ENCODE measurements around the gene FIGN. TPM values are rescaled to one million over a fixed set of nuclear protein-coding genes. Genes with fewer than 3 reads are reported as not detected.

Gene FIGN
- total and polyA plus RNA-seq, 2 of the 13 experiments (the other 11 are each of a cell fraction or from before 2014, with no cell fraction given), result 6.6 to 6.7 TPM

- DNase-seq (ENCODE audit: low spot score), result no peak
- Histone ChIP-seq H3K27me3 (ENCODE audit: control insufficient read depth in 1 of 2, insufficient read depth in 2 of 2, low read length in 2 of 2) (no peaks in the 10 kb centered on the region), H3K4me1 (ENCODE audit: insufficient read depth, low read length) (no peaks in the 10 kb centered on the region), H3K4me3 (replicated peaks in 1 of 3; ENCODE audit: insufficient read depth in 1 of 3, low read depth in 2 of 3, low read length in 3 of 3) (no peak overlapping the region), H3K27ac (ENCODE audit: extremely low read length, insufficient read depth, low read length) (no peak overlapping the region), H4K20me1 (ENCODE audit: insufficient read depth, low read length) (no peaks in the 10 kb centered on the region), H2AFZ (ENCODE audit: low read length) (no peak overlapping the region), H3K36me3 (replicated peaks in 1 of 2; ENCODE audit: control insufficient read depth in 1 of 2, insufficient read depth in 2 of 2, low read length in 2 of 2) (no peaks in the 10 kb centered on the region), H3K4me2 (ENCODE audit: low read depth, low read length) (no peak overlapping the region), H3K9me3 (ENCODE audit: low read length) (no peaks in the 10 kb centered on the region), H3K9ac (ENCODE audit: insufficient read depth, low read depth, low read length) (no peak overlapping the region), H3K79me2 (ENCODE audit: insufficient read depth, low read length) (no peaks in the 10 kb centered on the region)
- intact Hi-C loops (cut with micrococcal nuclease; ENCODE audit: unreplicated experiment), result no loop called here
- in situ Hi-C loops (cut with HindIII; ENCODE audit: extremely low pct_ligation_motif_present, low pct_unique_long_range_greater_than_20kb), result no loop called here
- BruUV-seq (replicated peaks), result no TSS peak
- CTCF ChIA-PET (ENCODE audit: low intra/inter-chr PET ratio, low total read pairs), result no interaction called here
- POLR2A ChIA-PET, result no interaction called here
- FAIRE-seq, result no peak
- 14% methylated on average over 4 of the region's 4 CpGs for WGBS (ENCODE audit: low lambda C conversion rate)
- no peak for TF ChIP-seq ZNF790 (CRISPR knock-in tag; IDR thresholded peaks at IDR 0.05; ENCODE audit: borderline replicate concordance)
- ATAC-seq, result 0 out of 3 replicates have a peak, but pooled peaks have one; percentile 35
Observed at GRCh38 chr2:163767097-163767496, 31.3 kb upstream of the FIGN start.

GRCh38 chr2:163764566-163764965 lies 28.8 kb upstream of the FIGN start:
- TF ChIP-seq ZNF598 (CRISPR knock-in tag; IDR thresholded peaks at IDR 0.05; ENCODE audit: borderline replicate concordance) (no peak), MYNN (CRISPR knock-in tag; IDR thresholded peaks at IDR 0.05; ENCODE audit: low read depth) (no peak), ZNF792 (CRISPR knock-in tag; IDR thresholded peaks at IDR 0.05) (no peak), MATR3 (CRISPR knock-in tag; IDR thresholded peaks at IDR 0.05) (no peak), ZNF713 (CRISPR knock-in tag; IDR thresholded peaks at IDR 0.05) (no peak), ZBTB37 (CRISPR knock-in tag; IDR thresholded peaks at IDR 0.05) (no peak), ATF7 (IDR thresholded peaks at IDR 0.05) (peak; percentile 47), ATF7 (CRISPR knock-in tag; IDR thresholded peaks at IDR 0.05) (no peak)
- ChIA-PET CTCF (ENCODE audit: low intra/inter-chr PET ratio, low total read pairs) (no interaction called here), POLR2A (no interaction called here)
- H3K4me3 ChIP-seq (replicated peaks in 1 of 3; ENCODE audit: insufficient read depth in 1 of 3, low read depth in 2 of 3, low read length in 3 of 3), result no peak overlapping the region
- no peak overlapping the region for H3K9ac ChIP-seq (ENCODE audit: insufficient read depth, low read depth, low read length)
- no peak overlapping the region for H3K4me2 ChIP-seq (ENCODE audit: low read depth, low read length)
- no peaks in the 10 kb centered on the region for H3K9me3 ChIP-seq (ENCODE audit: low read length)
- H2AFZ ChIP-seq (ENCODE audit: low read length), result no peak overlapping the region
- no peak for DNase-seq (ENCODE audit: low spot score)
- no peak for ATAC-seq
- no peak overlapping the region for H3K27ac ChIP-seq (ENCODE audit: extremely low read length, insufficient read depth, low read length)
- intact Hi-C loops (cut with micrococcal nuclease; ENCODE audit: unreplicated experiment) (no loop called here), in situ Hi-C loops (cut with HindIII; ENCODE audit: extremely low pct_ligation_motif_present, low pct_unique_long_range_greater_than_20kb) (no loop called here)
- BruUV-seq (replicated peaks), result no TSS peak
- no peaks in the 10 kb centered on the region for H4K20me1 ChIP-seq (ENCODE audit: insufficient read depth, low read length)
- no peak for FAIRE-seq
- no peaks in the 10 kb centered on the region for H3K27me3 ChIP-seq (ENCODE audit: control insufficient read depth in 1 of 2, insufficient read depth in 2 of 2, low read length in 2 of 2)
- H3K4me1 ChIP-seq (ENCODE audit: insufficient read depth, low read length), result no peaks in the 10 kb centered on the region
- 18% methylated on average over 3 of the region's 3 CpGs for WGBS (ENCODE audit: low lambda C conversion rate)
- H3K79me2 ChIP-seq (ENCODE audit: insufficient read depth, low read length), result no peaks in the 10 kb centered on the region
- H3K36me3 ChIP-seq (replicated peaks in 1 of 2; ENCODE audit: control insufficient read depth in 1 of 2, insufficient read depth in 2 of 2, low read length in 2 of 2), result no peaks in the 10 kb centered on the region

All from HepG2 (cell line).